Pancreas (tissue), 10 donors: ENCODE data around the gene SLC22A3. TPM values are rescaled to one million over a fixed set of nuclear protein-coding genes. Genes with fewer than 3 reads are reported as not detected.
"Not testable (repeated sequence)": the region's sequence is repeated elsewhere in the genome, so short reads cannot be mapped to it uniquely, and the experiment has no call there.

Experiments used
- ATAC-seq, 4 donors: fragments of 200-7000 bp; cut with Tn5 transposase; one replicate each; pipeline versions ENCODE4 v1.8.0 to v1.9.1; 2020; ENCODE audit warnings: mild to moderate bottlenecking in 4 of 4, moderate library complexity in 4 of 4
- DNase-seq, 6 donors: peaks; one replicate each; pipeline ENCODE4 v3.0.0-alpha.2; 2020
- FAIRE-seq: peaks from 2 replicates; lab custom pipeline; 2012; peaks lifted over from hg19 to GRCh38; lab: Jason Lieb, UNC
- H3K27ac ChIP-seq, 4 donors: fragments of 200-600 bp; sonication (generic); 1 replicate in 3 of 4; 2 replicates in 1 of 4; pipeline versions ENCODE4 v1.5.0 to v1.8.0; 2020
- H3K27me3 ChIP-seq, 4 donors: fragments of 200-600 bp; one replicate each; pipeline ENCODE4 v1.8.0; 2021
- H3K36me3 ChIP-seq, 3 donors: fragments of 200-600 bp; sonication (generic) in 1 of 3; one replicate each; pipeline versions ENCODE4 v1.5.0 to v1.8.0; 2020 to 2021
- H3K4me1 ChIP-seq, 3 donors: fragments of 200-600 bp; one replicate each; pipeline ENCODE4 v1.8.0; 2021
- H3K4me3 ChIP-seq, 4 donors: fragments of 200-600 bp; sonication (generic) in 2 of 4; one replicate each; pipeline versions ENCODE4 v1.5.0 to v1.8.0; 2020 to 2021
- H3K9me3 ChIP-seq, 4 donors: fragments of 200-600 bp; one replicate each; pipeline ENCODE4 v1.8.0; 2021
- WGBS, 2 donors: extraction: QIAGEN DNeasy Blood & Tissue Kit; methylation state at CpG; one replicate each; pipeline ENCODE4 v1.1.7; 2013; 5-methylcytosine and 5-hydroxymethylcytosine counted together
- intact Hi-C, 3 donors: fragments of 100-400 bp; cut with DNase I; formaldehyde crosslinking; loops; one replicate each; pipeline versions ENCODE4 v1.11.1 to v1.14.2; 2022
- polyA plus RNA-seq, 2 donors: library from polyadenylated mRNA; stranded (reverse); fragments of 200-250 nt; gene quantifications; one replicate each; pipeline ENCODE4 v1.2.3, GENCODE V29; 2013
- total RNA-seq, 6 donors: library from RNA; stranded (reverse); fragmentation: NEBNext Ultra II Directional in 4 of 6; extraction: Animal tissue kit (Norgen Biotek cat#: 25700) in 4 of 6; gene quantifications; one replicate each; pipeline versions ENCODE4 v1.2.1 to v1.2.4, GENCODE V29; 2021 to 2023
- TF ChIP-seq, protein P1 (sequence below), 4 donors: fragments of 200-600 bp; sonication (generic) in 3 of 4; IDR thresholded peaks; one replicate each; pipeline versions ENCODE4 v1.5.0 to v1.8.0; 2021; ENCODE audit warnings: antibody characterized with exemption in 4 of 4
- donor health status: healthy with polysubstance abuse.
- donor health status: DM: no; HTN: no; CAD: no; lungs with moderate emphysema.
- donor health status: DM: no; HTN: no; CAD: no.
- donor health status: control.
- donor health status: control.
- donor health status: Bipolar disorder and iron deficiency.
- donor health status: DM: yes; HTN: yes; CAD: no.
- donor health status: DM: no; HTN: no; CAD: no.
- donor health status: DM: no; HTN: no; CAD: no.
- donor health status: DM: yes; HTN: yes; CAD: no.

The SLC22A3 gene
- total and polyA plus RNA-seq, 8 donors, result 0.04 to 5.3 (median 0.41) TPM

DNA sequence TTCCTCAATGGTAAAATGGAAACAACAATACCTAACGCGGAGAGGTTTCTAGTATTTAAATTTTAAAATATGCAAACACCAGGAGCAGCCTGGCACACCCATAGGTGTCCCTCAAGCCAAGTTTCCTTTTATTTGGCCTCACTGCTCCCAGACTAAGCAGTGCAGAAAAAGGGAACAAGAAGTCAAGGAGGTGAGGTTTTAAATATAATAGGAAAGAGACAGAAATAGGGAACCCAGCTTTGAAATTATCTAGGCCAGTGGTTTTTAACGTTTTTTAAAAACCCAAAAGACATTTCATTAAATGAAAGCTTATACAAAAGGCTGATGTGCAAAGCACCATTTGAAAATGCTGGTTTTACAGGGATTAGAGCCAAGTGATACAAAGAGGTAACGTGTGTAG lies 109.6 kb downstream of the SLC22A3 start:
- Histone ChIP-seq H3K4me3 (no peak overlapping the region), H3K36me3 (no peaks in the 10 kb centered on the region), H3K9me3 (no peaks in the 10 kb centered on the region), H3K27me3 (no peaks in the 10 kb centered on the region), H3K4me1 (peaks cover 0 to 3% (median 0%) of the 10 kb centered on the region in 3 donors), H3K27ac (no peak overlapping the region)
- FAIRE-seq, result no peak
- ATAC-seq, result no peak
- WGBS, 2 donors, result 43 to 53% methylated on average over 4 of the region's 4 CpGs
- DNase-seq, result no peak
- TF ChIP-seq, protein P1, sequence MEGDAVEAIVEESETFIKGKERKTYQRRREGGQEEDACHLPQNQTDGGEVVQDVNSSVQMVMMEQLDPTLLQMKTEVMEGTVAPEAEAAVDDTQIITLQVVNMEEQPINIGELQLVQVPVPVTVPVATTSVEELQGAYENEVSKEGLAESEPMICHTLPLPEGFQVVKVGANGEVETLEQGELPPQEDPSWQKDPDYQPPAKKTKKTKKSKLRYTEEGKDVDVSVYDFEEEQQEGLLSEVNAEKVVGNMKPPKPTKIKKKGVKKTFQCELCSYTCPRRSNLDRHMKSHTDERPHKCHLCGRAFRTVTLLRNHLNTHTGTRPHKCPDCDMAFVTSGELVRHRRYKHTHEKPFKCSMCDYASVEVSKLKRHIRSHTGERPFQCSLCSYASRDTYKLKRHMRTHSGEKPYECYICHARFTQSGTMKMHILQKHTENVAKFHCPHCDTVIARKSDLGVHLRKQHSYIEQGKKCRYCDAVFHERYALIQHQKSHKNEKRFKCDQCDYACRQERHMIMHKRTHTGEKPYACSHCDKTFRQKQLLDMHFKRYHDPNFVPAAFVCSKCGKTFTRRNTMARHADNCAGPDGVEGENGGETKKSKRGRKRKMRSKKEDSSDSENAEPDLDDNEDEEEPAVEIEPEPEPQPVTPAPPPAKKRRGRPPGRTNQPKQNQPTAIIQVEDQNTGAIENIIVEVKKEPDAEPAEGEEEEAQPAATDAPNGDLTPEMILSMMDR (IDR thresholded peaks at IDR 0.05), result no peak
- intact Hi-C loops, result loop anchor here in 2 of 3 donors (2.0 to 10.0 kb wide), 4 partner anchors 77 to 593 kb away; no protein-coding TSS in a partner anchor

DNA sequence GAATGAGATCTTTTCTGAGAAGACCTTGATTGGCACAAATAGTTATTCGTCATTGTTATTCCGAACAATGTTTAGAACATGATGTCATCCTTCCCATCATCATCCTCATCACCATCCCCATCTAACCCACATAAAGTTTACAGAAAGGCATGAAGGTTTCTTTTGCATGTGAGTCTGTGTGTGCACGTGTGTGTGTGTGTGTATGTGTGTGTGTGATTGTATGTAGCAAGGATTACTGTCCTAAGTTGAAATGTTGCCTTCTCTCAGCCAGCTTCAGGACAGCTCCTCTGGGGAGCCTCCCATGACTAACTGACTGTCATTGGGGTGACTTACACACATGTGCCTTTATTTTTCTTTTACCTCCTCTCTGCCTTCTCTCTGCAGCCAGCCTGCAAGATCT lies 113.5 kb downstream of the SLC22A3 start:
- WGBS, 2 donors, result 59 to 68% methylated on average over 3 of the region's 3 CpGs
- Histone ChIP-seq H3K27ac (no peak overlapping the region), H3K36me3 (no peaks in the 10 kb centered on the region), H3K9me3 (no peaks in the 10 kb centered on the region), H3K4me3 (no peak overlapping the region), H3K4me1 (no peaks in the 10 kb centered on the region), H3K27me3 (no peaks in the 10 kb centered on the region)
- DNase-seq (no peak), ATAC-seq (no peak), FAIRE-seq (no peak)
- TF ChIP-seq, protein P1 (IDR thresholded peaks at IDR 0.05), result no peak
- intact Hi-C loops, result no loop called here

DNA sequence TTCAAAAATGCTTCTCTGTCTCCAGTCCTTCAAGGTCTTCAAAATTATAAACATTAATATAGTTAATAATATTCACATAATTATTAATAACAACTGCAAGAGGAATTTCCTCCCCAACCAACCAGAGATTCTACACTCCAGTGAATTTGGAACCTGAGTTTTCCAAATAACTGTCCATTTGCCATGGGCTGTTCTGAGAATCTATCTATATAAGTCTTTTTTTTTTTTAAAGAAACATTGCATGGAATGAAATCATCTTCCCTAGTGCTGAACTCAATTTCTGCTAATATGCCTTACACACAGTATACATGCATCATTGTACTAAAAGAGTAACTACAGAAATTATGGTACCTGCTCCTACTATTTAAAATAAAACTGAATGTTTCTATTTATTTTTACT lies 113.9 kb downstream of the SLC22A3 start:
- H3K27me3 ChIP-seq, result no peaks in the 10 kb centered on the region
- intact Hi-C loops, result no loop called here
- FAIRE-seq, result no peak
- no peak overlapping the region for H3K27ac ChIP-seq
- no peaks in the 10 kb centered on the region for H3K36me3 ChIP-seq
- H3K9me3 ChIP-seq, result no peaks in the 10 kb centered on the region
- H3K4me1 ChIP-seq, result no peaks in the 10 kb centered on the region
- TF ChIP-seq, protein P1 (IDR thresholded peaks at IDR 0.05), result no peak
- H3K4me3 ChIP-seq, result no peak overlapping the region
- DNase-seq, result no peak
- no peak for ATAC-seq

DNA sequence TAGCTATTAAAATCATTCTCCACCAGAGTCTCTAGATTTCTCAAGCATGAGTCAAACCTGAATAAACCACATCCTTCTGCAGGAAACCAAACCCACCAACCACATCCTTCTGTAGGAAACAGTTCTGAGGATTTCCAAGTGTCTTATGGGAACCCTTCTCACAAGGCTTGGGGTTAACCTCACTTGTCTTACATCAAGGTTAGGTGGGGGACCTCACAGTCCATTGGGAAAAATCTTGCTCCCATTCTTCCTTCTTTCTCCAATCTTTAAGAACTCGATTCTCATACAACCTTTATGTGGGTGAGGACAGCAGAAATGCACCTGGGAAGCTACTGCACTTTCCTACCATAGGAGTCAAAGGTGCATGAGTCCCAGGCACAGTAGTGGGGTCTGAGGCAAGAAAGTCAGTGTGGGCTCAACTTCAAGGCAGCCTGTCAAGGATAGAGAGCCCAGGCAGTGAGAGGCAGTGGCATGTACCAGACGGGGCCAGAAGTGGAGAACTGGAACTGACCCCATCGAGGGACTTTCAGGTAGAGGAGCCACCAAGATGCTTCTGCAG lies 114.5 kb downstream of the SLC22A3 start:
- ATAC-seq (peak in 2 of 4 donors; percentile 55 to 62), DNase-seq (no peak), FAIRE-seq (no peak)
- no peaks in the 10 kb centered on the region for H3K9me3 ChIP-seq
- no peak overlapping the region for H3K27ac ChIP-seq
- WGBS, 2 donors, result 62% methylated on average over 3 of the region's 3 CpGs
- H3K4me1 ChIP-seq, result no peaks in the 10 kb centered on the region
- no peaks in the 10 kb centered on the region for H3K27me3 ChIP-seq
- no peaks in the 10 kb centered on the region for H3K36me3 ChIP-seq
- no peak overlapping the region for H3K4me3 ChIP-seq
- TF ChIP-seq, protein P1 (IDR thresholded peaks at IDR 0.05), result no peak
- intact Hi-C loops, result no loop called here

DNA sequence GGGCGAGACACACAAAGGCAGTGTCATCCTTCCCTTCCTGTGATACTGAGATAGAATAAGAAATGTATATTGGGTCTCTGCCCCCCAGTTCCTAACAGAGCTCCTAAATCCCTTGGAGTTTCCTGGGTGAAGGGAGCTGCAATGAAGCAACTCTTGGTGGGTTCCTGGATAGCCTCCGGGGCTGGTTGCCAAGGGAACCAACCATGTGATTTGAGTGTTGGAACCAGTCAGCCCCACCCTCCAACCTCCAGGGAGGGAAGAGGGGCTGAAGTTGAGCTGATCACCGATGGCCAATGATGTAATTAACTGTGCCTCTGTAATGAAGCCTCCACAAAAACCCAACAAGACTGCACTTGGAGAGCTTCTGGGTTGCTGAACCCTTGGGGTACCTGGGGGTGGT lies 116.6 kb downstream of the SLC22A3 start:
- intact Hi-C loops, result no loop called here
- Histone ChIP-seq H3K4me1 (no peaks in the 10 kb centered on the region), H3K9me3 (no peaks in the 10 kb centered on the region), H3K4me3 (no peak overlapping the region), H3K27ac (no peak overlapping the region), H3K27me3 (no peaks in the 10 kb centered on the region), H3K36me3 (no peaks in the 10 kb centered on the region)
- ATAC-seq (no peak), DNase-seq (no peak), FAIRE-seq (no peak)
- TF ChIP-seq, protein P1 (IDR thresholded peaks at IDR 0.05), result no peak
- WGBS, 2 donors, result 54 to 60% methylated on average over 3 of the region's 3 CpGs

- intact Hi-C loops, result not testable (repeated sequence)
- WGBS, 2 donors, result 75 to 76% methylated on average over 14 of the region's 14 CpGs
These were observed 119.2 kb downstream of the SLC22A3 start for GRCh38 chr6:160467261-160467871.

More at GRCh38 chr6:160467261-160467871, 119.2 kb downstream of the SLC22A3 start:
- not testable (repeated sequence) for H3K4me3 ChIP-seq, H3K36me3 ChIP-seq, H3K27me3 ChIP-seq, H3K9me3 ChIP-seq, FAIRE-seq, DNase-seq, ATAC-seq, H3K27ac ChIP-seq, H3K4me1 ChIP-seq
